Measurements from ENCODE around the gene CACNA2D3.
"Not testable (repeated sequence)": the region's sequence is repeated elsewhere in the genome, so short reads cannot be mapped to it uniquely, and the experiment has no call there.

Gene CACNA2D3

DNA sequence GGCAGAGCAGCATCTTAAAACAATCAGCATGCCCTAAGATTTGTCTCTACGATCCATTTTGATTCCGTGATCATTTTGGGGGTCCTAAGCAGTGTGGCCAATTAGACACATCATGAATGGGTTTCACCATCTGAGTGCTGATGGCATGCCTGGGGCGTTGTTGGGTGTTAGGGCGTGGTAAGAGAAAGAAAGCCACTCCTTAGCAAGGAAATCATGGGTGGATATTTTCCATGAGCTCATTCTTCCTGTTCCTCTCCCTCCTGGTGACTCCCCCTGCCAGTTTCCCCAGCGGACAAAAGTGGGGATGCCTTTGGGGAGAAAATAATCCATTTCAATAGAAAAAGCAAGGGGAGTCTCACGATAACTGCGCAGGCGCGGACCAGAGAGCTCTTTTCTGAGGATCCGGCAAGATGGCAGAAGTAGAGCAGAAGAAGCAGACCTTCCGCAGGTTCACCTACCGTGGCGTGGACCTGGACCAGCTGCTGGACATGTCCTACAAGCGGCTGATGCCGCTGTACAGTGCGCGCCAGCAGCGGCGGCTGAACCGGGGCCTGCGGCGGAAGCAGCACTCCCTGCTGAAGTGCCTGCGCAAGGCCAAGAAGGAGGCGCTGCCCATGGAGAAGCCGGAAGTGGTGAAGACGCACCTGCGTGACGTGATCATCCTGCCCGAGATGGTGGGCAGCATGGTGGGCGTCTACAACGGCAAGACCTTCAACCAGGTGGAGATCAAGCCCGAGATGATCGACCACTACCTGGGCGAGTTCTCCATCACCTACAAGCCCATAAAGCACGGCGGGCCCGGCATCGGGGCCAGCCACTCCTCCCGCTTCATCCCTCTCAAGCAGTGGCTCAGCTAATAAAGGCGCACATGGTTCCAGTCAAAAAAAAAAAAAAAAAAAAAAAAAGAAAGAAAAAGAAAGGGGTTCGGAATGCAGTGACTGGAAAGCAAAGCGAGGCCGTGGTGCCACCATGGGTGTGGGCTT, 503.7 kb downstream of the CACNA2D3 start:
- DNase-seq (ENCODE audit: low spot score) = no peak

DNA sequence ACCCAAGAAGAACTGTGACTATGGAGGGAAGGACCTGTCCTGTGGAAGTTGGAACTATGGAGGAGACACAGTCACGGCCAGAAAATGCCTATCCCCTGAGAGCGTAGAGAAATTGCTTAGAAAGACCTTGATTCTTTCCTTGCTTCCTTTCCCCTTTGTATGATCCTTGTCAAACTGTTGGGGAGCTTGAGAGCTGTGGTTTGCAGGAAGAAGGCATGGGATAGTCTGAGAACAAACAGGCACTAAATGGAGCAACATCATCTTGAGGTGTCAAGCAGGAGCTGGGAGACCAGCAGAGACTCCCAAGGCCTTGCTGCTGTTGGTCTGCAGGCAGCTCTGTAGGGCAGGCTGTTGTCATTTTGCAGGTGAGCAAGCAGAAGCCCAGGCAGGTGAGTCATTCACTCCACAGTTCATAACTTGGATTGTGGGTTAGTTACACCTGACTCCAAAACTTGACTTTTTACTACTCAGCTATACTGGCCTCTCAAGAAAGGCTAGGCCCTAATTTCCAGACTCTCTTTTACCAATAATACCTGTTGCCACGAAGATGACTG, 506.6 kb downstream of the CACNA2D3 start:
- no peak for DNase-seq (ENCODE audit: low spot score)

- DNase-seq (ENCODE audit: low spot score) = no peak
Measured at GRCh38 chr3:54630101-54630623, 507.8 kb downstream of the CACNA2D3 start.

DNA sequence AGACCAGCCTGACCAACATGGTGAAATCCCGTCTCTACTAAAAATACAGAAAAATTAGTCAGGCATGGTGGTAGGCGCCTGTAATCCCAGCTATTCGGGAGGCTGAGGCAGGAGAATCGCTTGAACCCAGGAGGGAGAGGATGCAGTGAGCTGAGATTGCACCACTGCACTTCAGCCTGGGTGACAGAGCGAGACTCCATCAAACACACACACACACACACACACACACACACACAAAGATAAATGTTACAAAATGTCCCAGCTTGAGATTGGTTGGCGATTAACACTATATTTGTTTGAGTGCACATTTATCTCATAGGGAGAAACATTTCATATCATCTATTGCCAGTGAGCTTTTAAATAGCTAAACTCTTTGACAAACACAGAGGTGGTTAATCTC, 508.6 kb downstream of the CACNA2D3 start:
- DNase-seq (ENCODE audit: low spot score) = not testable (repeated sequence)

GRCh38 chr3:54631516-54632325, 509.4 kb downstream of the CACNA2D3 start:
- no peak for DNase-seq (ENCODE audit: low spot score)

DNA sequence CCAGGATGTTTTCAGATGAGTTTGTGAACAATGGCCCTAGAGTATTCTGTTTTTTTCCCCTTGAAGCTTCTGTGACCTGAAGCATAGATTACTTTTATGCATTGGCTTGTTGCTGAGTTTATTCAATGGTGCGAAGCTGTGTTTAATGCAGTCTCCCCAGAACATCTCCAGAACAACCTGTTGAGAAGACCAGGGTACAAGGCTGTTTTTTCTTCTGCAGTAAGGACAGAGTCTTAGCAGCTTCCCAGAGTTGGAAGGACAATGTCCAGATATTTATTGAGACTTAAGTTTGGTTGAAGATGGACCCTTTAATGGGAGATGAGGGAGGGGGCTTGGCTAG, 509.9 kb downstream of the CACNA2D3 start:
- no peak for DNase-seq (ENCODE audit: low spot score)

DNA sequence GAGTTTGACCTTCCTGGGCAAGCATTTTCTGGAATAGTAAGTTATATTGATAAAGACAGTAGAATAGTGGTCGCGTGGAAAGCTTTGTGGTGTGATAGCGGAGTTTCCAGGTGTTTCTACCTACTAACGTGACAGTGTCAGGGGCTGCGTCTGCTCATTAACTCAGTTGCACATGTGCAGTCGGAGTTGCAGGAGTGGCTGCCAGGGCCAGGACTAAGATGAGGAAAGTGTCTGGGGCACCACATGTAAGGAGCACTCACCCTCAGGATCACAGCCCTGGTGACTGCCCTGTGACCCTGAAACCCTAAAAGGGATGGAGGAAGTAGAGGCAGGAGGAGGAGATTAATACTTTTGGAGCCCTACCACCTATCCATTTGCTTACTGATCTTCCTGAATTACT, 510.5 kb downstream of the CACNA2D3 start:
- DNase-seq (ENCODE audit: low spot score) = no peak

DNA sequence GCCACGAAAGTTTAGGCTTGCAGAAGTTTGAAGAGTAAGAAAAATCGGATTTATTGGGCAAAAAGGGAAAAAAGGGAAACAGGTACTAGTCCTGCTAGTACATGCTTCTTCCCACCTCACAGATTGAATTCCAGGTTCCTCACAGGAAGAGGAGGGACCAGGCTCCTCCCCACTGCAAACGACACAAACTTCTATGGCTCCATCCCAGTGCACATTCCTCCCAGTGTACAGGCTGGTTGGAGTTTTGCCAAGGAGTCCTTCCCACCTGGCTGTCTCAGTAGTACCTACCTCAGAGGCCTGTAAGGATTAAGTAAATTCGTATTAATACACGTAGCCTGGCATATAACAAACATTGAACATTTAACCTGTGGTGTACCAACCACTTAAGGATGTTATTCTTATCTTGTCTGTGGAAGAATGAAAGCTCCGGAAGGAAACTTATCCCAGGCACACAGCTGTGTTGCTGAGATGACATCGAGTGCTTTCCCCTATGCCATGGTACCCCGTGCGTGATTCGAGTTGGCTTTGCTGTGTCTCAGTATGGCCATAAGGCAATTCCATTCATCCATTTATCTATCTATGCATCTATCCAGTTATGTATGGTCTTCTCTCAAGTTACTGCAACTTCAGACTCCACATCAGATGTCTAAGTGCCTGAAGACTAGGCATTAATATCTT, 511.2 kb downstream of the CACNA2D3 start:
- DNase-seq (ENCODE audit: low spot score) = no peak

DNA sequence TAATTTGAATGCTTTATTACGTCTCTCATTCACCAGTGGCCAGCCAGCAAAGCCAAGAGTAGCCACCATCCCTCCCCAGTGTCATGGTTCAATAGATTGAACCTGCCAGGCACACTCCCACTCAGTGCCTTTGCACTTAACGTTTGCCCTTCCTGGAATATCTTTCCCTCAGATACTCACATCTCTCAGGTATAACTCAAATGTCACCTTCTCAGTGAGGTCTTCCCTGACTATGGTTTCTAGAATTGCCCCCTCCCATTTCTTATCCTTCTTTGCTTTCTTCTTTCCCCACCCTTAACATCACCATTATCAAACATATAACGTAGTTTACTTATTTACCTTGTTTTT, 511.7 kb downstream of the CACNA2D3 start:
- DNase-seq (ENCODE audit: low spot score) = no peak

DNA sequence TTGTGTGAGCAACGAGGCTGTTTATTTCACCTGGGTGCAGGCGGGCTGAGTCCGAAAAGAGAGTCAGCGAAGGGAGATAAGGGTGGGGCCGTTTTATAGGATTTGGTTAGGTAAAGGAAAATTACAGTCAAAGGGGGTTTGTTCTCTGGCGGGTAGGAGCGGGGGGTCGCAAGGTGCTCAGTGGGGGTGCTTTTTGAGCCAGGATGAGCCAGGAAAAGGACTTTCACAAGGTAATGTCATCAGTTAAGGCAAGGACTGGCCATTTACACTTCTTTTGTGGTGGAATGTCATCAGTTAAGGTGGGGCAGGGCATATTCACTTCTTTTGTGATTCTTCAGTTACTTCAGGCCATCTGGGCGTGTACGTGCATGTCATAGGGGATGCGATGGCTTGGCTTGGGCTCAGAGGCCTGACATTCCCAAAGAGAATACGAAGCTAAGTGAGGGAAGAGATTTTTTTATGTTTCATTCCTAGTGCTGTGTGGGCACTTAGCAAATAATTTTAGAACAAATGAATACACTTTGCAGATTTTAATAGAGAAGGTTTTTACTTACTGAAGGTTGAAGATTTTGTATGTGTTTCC, 517.5 kb downstream of the CACNA2D3 start:
- not testable (repeated sequence) for DNase-seq (ENCODE audit: low spot score)

- no peak for DNase-seq (ENCODE audit: low spot score)
Measured at GRCh38 chr3:54641226-54642014, 519.1 kb downstream of the CACNA2D3 start.

DNA sequence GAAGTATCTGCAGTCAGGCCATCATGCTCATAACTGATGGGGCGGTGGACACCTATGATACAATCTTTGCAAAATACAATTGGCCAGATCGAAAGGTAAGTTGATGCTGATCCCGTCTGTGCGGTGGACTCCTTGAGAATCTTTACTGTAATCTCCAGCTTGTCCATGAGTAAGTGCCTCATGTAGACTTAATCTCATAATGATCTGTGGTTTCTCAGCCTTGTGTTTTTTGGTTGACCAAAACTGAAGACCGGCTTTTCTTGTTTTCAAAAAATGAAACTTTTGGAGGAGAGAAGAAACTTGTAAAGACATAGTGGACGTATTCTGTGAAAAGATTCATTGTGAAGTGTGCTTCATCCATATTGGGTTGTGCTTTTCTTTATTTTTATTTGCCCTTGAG, 519.8 kb downstream of the CACNA2D3 start:
- no peak for DNase-seq (ENCODE audit: low spot score)

- no peak for DNase-seq (ENCODE audit: low spot score)
Measured at GRCh38 chr3:54647721-54648120, 525.4 kb downstream of the CACNA2D3 start.

- DNase-seq (ENCODE audit: low spot score) = no peak
Measured at GRCh38 chr3:54649551-54649950, 527.2 kb downstream of the CACNA2D3 start.

GRCh38 chr3:54653456-54654195, 531.3 kb downstream of the CACNA2D3 start:
- DNase-seq (ENCODE audit: low spot score) = no peak

GRCh38 chr3:54654776-54655175, 532.4 kb downstream of the CACNA2D3 start:
- no peak for DNase-seq (ENCODE audit: low spot score)

GRCh38 chr3:54659347-54659746, 537.0 kb downstream of the CACNA2D3 start:
- no peak for DNase-seq (ENCODE audit: low spot score)

GRCh38 chr3:54660714-54661132, 538.4 kb downstream of the CACNA2D3 start:
- DNase-seq (ENCODE audit: low spot score) = no peak

GRCh38 chr3:54661151-54661550, 538.8 kb downstream of the CACNA2D3 start:
- no peak for DNase-seq (ENCODE audit: low spot score)

Data from SK-N-DZ (cell line).